Panc1 (cell line): ENCODE measurements around the gene TP53RK. TPM values are rescaled to one million over a fixed set of nuclear protein-coding genes. Genes with fewer than 3 reads are reported as not detected.

Source experiments
- ATAC-seq: fragments of 200-7000 bp; cut with Tn5 transposase; 2 replicates; pipeline ENCODE4 v1.9.1; 2020; ENCODE audit warnings: mild to moderate bottlenecking, moderate library complexity
- BruUV-seq: library from RNA; stranded (reverse); fragments of 400-500 nt; replicated peaks from 2 replicates; lab custom pipeline; 2021; lab: Mats Ljungman, UMichigan
- CTCF ChIA-PET: fragments of 300-600 bp; sonication (Branson Sonifier 250); formaldehyde crosslinking; loops from one replicate; lab custom pipeline; 2022; ENCODE audit warnings: antibody characterized with exemption; lab: Charles Lee
- POLR2A ChIA-PET: fragments of 300-600 bp; sonication (Branson Sonifier 250); formaldehyde crosslinking; loops from one replicate; lab custom pipeline; 2022; ENCODE audit warnings: antibody characterized with exemption; lab: Charles Lee
- DNase-seq: peaks from one replicate; pipeline ENCODE4 v3.0.0-alpha.2; 2010; ENCODE audit warnings: low read depth, low spot score
- H3K27ac ChIP-seq: 2 replicates; pipeline ENCODE4 v1.5.1; 2011; ENCODE audit warnings: mild to moderate bottlenecking, low read length, inconsistent platforms
- H3K27me3 ChIP-seq: fragments of 200-500 bp; sonication (Bioruptor generic); 2 replicates; pipeline ENCODE4 v1.6.0; 2014; ENCODE audit warnings: low read length, inconsistent platforms; ENCODE audit not compliant: control insufficient read depth, insufficient read depth
- H3K36me3 ChIP-seq: fragments of 200-500 bp; sonication (Bioruptor generic); 2 replicates; pipeline ENCODE4 v1.5.1; 2014; ENCODE audit warnings: inconsistent platforms, mild to moderate bottlenecking, low read length, moderate library complexity; ENCODE audit not compliant: control insufficient read depth, insufficient read depth
- H3K4me1 ChIP-seq: 2 replicates; pipeline ENCODE4 v1.5.1; 2011; ENCODE audit warnings: inconsistent platforms, mild to moderate bottlenecking, low read length, moderate library complexity; ENCODE audit not compliant: control insufficient read depth, insufficient read depth
- H3K4me3 ChIP-seq, 2 experiments: 2 replicates each; pipeline ENCODE4 v1.5.1; 2011 to 2012; ENCODE audit warnings: low read depth in 2 of 2, low read length in 2 of 2, mild to moderate bottlenecking in 2 of 2, inconsistent platforms in 1 of 2, moderate library complexity in 1 of 2
- H3K9me3 ChIP-seq: fragments of 200-500 bp; sonication (Bioruptor generic); 2 replicates; pipeline ENCODE4 v1.5.1; 2014; ENCODE audit warnings: low read depth, mild to moderate bottlenecking, inconsistent platforms, low read length, moderate library complexity; ENCODE audit not compliant: control insufficient read depth, insufficient read depth
- POLR2AphosphoS5 ChIP-seq: IDR thresholded peaks from 2 replicates; pipeline ENCODE4 v1.6.1; 2012; ENCODE audit warnings: mild to moderate bottlenecking, low read depth, low read length, moderate library complexity
- SIN3A ChIP-seq: IDR thresholded peaks from 2 replicates; pipeline ENCODE4 v1.6.1; 2012; ENCODE audit warnings: low read depth, mild to moderate bottlenecking, low read length, moderate library complexity, borderline replicate concordance; ENCODE audit not compliant: insufficient read depth
- TCF7L2 ChIP-seq: IDR thresholded peaks from 2 replicates; pipeline ENCODE4 v1.6.1; 2011; ENCODE audit warnings: mild to moderate bottlenecking, low read depth, low read length, inconsistent platforms
- in situ Hi-C: cut with HindIII; loops from 2 replicates; pipeline ENCODE4 v1.10.0; 2016; ENCODE audit warnings: low sequenced_read_pairs, low pct_unique_long_range_greater_than_20kb
- intact Hi-C: fragments of 100-400 bp; cut with micrococcal nuclease; formaldehyde crosslinking; loops from one replicate; pipeline ENCODE4 v1.10.0; 2022; ENCODE audit not compliant: unreplicated experiment
- total RNA-seq: library from RNA; stranded (reverse); gene quantifications from one replicate; pipeline ENCODE4 v1.2.1, GENCODE V29; 2021; ENCODE audit not compliant: unreplicated experiment
- TF ChIP-seq, protein P1 (sequence below), 2 experiments: IDR thresholded peaks; 2 replicates each; pipeline ENCODE4 v1.6.1; 2011 to 2012; ENCODE audit warnings: low read depth in 2 of 2, control low read depth in 1 of 2, low read length in 1 of 2, mild to moderate bottlenecking in 1 of 2, moderate library complexity in 1 of 2; ENCODE audit not compliant: insufficient read depth in 1 of 2
- TF ChIP-seq, protein P2 (sequence below): fragments of 450-650 bp; IDR thresholded peaks from 2 replicates; pipeline ENCODE4 v1.5.1; 2017; ENCODE audit warnings: mild to moderate bottlenecking

The TP53RK gene
- total RNA-seq, 1 experiment from 2014 or later, result 13.7 TPM

- Histone ChIP-seq H3K4me1 (peaks cover 3% of the 10 kb centered on the region; the same call in 1 of the 2 replicates), H3K9me3 (no peaks in the 10 kb centered on the region), H3K27ac (no peak overlapping the region), H3K36me3 (no peaks in the 10 kb centered on the region), H3K4me3 (no peak overlapping the region), H3K27me3 (no peaks in the 10 kb centered on the region)
- in situ Hi-C loops, result no loop called here
- ChIA-PET POLR2A (interaction anchor here (0.6 kb wide), 1 partner anchor 15 kb away, joined by 3 read pairs; no protein-coding TSS in a partner anchor), CTCF (no interaction called here)
- ATAC-seq (no peak), DNase-seq (no peak)
- BruUV-seq, result no TSS peak
- TF ChIP-seq SIN3A (no peak), TCF7L2 (no peak)
- intact Hi-C loops, result no loop called here
Measured at GRCh38 chr20:46694484-46694883, 5.2 kb upstream of the TP53RK start.

- ATAC-seq, result no peak
- Histone ChIP-seq H3K9me3 (no peaks in the 10 kb centered on the region), H3K4me3 (no peak overlapping the region), H3K27ac (no peak overlapping the region), H3K4me1 (peaks cover 10% of the 10 kb centered on the region; the same call in 1 of the 2 replicates), H3K27me3 (no peaks in the 10 kb centered on the region), H3K36me3 (peaks cover 7% of the 10 kb centered on the region)
- ChIA-PET CTCF (no interaction called here), POLR2A (no interaction called here)
- TF ChIP-seq, protein P1, sequence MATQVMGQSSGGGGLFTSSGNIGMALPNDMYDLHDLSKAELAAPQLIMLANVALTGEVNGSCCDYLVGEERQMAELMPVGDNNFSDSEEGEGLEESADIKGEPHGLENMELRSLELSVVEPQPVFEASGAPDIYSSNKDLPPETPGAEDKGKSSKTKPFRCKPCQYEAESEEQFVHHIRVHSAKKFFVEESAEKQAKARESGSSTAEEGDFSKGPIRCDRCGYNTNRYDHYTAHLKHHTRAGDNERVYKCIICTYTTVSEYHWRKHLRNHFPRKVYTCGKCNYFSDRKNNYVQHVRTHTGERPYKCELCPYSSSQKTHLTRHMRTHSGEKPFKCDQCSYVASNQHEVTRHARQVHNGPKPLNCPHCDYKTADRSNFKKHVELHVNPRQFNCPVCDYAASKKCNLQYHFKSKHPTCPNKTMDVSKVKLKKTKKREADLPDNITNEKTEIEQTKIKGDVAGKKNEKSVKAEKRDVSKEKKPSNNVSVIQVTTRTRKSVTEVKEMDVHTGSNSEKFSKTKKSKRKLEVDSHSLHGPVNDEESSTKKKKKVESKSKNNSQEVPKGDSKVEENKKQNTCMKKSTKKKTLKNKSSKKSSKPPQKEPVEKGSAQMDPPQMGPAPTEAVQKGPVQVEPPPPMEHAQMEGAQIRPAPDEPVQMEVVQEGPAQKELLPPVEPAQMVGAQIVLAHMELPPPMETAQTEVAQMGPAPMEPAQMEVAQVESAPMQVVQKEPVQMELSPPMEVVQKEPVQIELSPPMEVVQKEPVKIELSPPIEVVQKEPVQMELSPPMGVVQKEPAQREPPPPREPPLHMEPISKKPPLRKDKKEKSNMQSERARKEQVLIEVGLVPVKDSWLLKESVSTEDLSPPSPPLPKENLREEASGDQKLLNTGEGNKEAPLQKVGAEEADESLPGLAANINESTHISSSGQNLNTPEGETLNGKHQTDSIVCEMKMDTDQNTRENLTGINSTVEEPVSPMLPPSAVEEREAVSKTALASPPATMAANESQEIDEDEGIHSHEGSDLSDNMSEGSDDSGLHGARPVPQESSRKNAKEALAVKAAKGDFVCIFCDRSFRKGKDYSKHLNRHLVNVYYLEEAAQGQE (IDR thresholded peaks at IDR 0.05; ENCODE audit: insufficient read depth in 1 of 2, low read depth in 2 of 2, low read length in 1 of 2), result no peak
- TF ChIP-seq, protein P2, sequence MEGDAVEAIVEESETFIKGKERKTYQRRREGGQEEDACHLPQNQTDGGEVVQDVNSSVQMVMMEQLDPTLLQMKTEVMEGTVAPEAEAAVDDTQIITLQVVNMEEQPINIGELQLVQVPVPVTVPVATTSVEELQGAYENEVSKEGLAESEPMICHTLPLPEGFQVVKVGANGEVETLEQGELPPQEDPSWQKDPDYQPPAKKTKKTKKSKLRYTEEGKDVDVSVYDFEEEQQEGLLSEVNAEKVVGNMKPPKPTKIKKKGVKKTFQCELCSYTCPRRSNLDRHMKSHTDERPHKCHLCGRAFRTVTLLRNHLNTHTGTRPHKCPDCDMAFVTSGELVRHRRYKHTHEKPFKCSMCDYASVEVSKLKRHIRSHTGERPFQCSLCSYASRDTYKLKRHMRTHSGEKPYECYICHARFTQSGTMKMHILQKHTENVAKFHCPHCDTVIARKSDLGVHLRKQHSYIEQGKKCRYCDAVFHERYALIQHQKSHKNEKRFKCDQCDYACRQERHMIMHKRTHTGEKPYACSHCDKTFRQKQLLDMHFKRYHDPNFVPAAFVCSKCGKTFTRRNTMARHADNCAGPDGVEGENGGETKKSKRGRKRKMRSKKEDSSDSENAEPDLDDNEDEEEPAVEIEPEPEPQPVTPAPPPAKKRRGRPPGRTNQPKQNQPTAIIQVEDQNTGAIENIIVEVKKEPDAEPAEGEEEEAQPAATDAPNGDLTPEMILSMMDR, result no peak
- TF ChIP-seq POLR2AphosphoS5, result no peak
- no peak for TF ChIP-seq SIN3A
- no peak for TF ChIP-seq TCF7L2
- intact Hi-C loops (no loop called here), in situ Hi-C loops (no loop called here)
- no TSS peak for BruUV-seq
- no peak for DNase-seq
Measured at GRCh38 chr20:46691196-46691595, 2.0 kb upstream of the TP53RK start.
